Keratinocyte (primary cell): ENCODE measurements around the gene SEMA7A.

Experiments
- CTCF ChIP-seq, 3 experiments: IDR thresholded peaks in 1 of 3; conservative IDR thresholded peaks in 1 of 3; optimal IDR thresholded peaks in 1 of 3; 2 replicates in 2 of 3; 3 replicates in 1 of 3; pipeline versions ENCODE3 to v1.5.1; 2011; ENCODE audit warnings: low read length in 3 of 3, mild to moderate bottlenecking in 3 of 3, moderate library complexity in 2 of 3, control low read depth in 1 of 3, inconsistent platforms in 1 of 3; ENCODE audit not compliant: insufficient read depth in 2 of 3; ENCODE audit errors: extremely low read depth in 1 of 3
- EZH2 ChIP-seq: IDR thresholded peaks from one replicate; pipeline ENCODE4 v1.6.1; 2012; ENCODE audit warnings: inconsistent platforms, mild to moderate bottlenecking, low read length, moderate library complexity

- TF ChIP-seq EZH2: no peak
- peak; percentile 77 to 93 (median 87) for TF ChIP-seq CTCF (optimal IDR thresholded peaks at IDR 0.05 in 1 of 3, IDR thresholded peaks at IDR 0.05 in 1 of 3, conservative IDR thresholded peaks at IDR 0.05 in 1 of 3; ENCODE audit: extremely low read depth in 1 of 3, insufficient read depth in 2 of 3, low read length in 3 of 3)
Observed at GRCh38 chr15:74373731-74374647, 59.8 kb downstream of the SEMA7A start.
